D341Med (cell line): ENCODE data around the gene DPY19L3.
"Not testable (repeated sequence)": the region's sequence is repeated elsewhere in the genome, so short reads cannot be mapped to it uniquely, and the experiment has no call there.

Experiments
- DNase-seq: peaks from one replicate; pipeline ENCODE4 v3.0.0; 2012; ENCODE audit warnings: low spot score

The DPY19L3 gene

GRCh38 chr19:32396046-32396652 is 9.4 kb upstream of the DPY19L3 start:
- no peak for DNase-seq

DNA sequence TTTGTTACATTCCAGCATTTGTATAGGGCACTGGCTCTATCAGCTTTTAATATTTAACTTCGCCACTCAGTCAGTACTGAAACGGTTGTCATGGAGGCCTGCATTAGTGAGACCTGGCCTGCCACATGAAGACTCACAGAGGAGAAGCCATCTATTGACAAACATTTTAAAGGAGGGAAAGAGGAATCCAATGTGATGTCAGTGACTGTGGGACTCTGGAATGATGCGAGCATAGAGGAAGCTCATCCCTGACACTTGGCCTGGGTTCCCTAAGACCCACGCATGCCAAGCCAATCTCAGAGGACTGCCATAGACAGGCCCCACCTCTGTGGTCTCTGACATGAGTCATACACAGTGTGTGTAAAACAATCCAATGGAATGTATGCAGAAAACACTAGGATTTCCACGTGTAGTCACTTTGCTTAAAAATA is 7.9 kb upstream of the DPY19L3 start:
- no peak for DNase-seq

GRCh38 chr19:32401992-32402391 is 3.6 kb upstream of the DPY19L3 start:
- DNase-seq, result no peak

DNA sequence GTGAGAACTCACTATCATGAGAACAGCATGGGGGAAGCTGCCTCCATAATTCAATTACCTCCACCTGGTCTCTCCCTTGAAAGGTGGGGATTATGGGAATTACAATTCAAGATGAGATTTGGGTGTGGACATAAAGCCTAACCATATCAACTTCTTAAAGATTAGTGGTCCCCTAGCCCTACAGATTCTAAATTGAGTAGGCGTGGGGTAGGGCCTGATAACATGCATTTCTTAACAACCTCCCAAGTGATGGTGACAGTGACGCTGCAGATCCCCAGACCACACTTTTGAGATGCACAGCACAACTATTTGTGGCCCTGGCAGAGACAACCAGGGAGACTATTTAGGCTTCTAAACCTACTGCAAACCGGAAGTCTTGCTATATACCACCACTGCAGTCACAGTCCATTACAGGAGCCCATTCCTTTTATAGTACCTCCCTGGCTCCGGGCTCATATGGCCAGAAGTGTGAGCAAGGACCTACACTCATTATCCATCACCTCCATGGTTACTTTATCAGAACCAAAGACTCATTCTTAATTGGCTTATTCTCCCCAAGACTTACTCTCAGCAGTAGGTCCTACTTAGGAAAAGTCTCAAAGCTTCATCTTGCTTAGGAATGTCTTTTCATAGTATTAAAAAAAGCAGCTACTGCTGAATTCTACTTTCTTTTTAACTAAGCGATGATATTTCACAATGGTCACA is 2.1 kb upstream of the DPY19L3 start:
- no peak for DNase-seq

GRCh38 chr19:32404213-32404932 is 1.2 kb upstream of the DPY19L3 start:
- no peak for DNase-seq

- no peak for DNase-seq
Observed at GRCh38 chr19:32404933-32405430, 588 bp upstream of the DPY19L3 start.

DNA sequence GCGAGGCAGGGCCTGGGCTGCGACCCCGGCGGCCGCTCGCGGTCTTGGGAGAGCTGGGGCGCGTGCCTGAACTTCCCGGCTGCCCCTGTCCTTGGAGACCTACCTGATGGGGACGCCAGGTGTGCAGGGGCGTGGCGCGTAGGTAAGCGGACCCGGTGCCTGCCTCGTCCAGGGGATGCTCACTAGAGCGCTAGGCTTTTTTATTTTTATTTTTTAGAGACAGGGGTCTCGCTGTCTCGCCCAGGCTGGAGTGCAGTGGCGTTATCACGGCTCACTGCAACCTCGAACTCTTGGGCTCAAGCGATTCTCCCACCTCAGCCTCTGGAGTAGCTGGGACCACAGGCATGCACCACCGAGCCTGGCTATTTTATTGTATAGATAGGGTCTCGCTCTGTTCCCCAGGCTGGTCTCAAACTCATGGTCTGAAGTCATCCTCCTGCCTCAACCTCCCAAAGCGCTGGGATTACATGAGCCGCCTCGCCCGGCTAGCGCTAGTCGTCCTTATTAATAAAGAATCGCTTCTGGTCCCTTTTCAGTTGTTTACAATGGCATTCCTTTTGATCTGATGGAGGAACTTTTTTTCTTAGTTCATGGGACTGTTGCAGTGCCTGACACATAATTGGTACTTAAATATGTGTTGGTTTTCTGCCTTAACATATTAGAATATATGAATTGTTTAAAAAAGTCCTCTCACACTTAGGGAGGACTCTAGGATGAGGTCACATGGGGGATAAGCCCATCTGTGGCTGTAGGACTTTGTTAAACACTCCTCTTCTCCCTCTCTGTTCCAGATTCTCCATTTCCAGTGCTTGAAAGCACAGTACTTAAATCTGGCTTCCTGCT is 812 bp downstream of the DPY19L3 start:
- no peak for DNase-seq

- no peak for DNase-seq
Observed at GRCh38 chr19:32407004-32407992, 1.7 kb downstream of the DPY19L3 start.

DNA sequence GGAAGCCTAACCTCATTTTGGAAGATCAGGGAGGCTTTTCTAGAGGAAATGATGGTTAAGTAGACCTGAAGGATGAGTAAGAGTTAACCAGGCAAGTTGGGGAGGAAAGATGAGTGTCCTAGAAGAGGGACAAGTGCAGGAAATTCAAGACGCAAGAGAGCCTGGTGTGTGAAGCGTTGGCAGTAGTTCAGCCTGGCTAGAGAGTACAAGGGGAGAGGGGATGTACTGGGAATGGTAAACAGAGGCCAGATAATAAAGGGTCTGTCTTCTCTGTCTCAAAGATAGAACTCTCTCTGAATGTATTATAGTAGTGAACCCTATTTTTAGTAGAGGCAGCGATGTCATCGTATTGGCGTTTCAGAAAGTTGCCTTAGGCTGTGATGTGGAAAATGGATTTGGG is 9.7 kb downstream of the DPY19L3 start:
- no peak for DNase-seq

DNA sequence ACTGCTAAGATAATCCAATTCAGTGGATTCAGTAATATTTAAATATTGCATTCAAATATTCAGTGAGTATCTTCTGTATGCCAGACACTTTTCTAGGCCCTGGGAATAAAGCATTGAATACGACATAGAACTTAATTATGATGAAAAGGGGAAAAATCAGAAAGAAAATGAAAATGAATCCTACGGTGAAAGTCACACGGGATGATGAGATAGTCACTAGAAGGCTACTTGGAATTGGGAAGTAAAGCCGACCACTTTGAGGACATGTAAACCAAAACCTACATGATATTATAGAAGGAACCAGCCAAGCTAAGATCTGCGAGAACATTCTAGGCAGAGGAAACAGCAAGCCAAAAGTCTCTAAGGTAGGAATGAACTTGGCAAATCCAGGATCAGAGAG is 10.1 kb downstream of the DPY19L3 start:
- DNase-seq, result no peak

GRCh38 chr19:32416749-32417456 is 11.3 kb downstream of the DPY19L3 start:
- DNase-seq, result no peak

DNA sequence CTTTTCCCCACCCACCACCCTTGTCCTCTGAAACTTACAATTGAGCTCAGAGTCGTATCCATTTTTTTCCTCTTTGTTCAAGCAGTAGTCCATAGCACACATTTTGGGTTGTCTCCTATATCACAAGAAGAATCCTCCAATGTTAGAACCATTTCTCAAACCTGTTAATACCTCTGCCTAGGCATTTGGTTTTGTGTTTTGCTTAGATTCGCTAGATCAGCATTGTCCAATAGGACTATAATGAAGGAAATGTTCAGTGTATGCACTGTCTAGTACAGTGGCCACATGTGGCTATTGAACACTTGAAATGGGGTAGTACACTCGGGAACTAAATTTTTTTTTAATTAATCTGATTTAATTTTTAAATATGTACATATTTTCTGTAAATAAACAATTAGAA is 12.6 kb downstream of the DPY19L3 start:
- DNase-seq, result no peak

DNA sequence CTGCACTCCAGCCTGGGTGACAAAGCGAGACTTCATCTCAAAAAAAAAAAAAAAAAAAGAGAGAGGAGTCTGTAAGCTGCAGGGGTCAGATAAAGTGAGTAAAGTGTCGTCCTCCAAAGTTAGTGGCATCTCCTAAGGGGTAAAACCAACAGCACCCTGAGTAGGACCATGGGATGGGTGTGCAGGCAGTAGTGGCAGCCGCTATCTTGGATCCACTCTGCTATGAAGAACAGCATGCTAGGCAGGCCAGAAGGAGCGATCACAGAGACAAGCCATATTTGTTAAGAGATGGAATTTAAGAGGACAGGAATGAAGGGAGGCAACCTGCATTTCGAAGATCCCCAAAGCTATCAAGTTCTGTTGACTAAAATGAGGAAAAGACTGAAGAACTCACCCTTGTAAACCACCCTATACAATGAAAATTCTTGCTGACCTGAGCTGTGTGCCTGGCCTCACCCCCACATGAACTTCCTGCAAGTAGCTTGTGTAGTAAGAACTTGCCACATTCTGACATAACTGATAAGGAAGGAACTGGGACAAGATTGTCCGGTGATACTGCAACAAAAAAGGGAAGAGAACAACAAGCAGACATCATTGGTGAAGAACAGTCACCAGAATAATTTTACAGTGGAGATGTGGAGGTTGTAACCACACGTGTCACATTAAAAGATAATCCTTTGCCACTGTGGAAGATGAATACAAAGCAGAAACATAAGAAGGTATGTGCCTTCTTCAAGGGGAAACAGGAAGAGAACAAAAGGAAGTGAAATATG is 16.2 kb downstream of the DPY19L3 start:
- no peak for DNase-seq

DNA sequence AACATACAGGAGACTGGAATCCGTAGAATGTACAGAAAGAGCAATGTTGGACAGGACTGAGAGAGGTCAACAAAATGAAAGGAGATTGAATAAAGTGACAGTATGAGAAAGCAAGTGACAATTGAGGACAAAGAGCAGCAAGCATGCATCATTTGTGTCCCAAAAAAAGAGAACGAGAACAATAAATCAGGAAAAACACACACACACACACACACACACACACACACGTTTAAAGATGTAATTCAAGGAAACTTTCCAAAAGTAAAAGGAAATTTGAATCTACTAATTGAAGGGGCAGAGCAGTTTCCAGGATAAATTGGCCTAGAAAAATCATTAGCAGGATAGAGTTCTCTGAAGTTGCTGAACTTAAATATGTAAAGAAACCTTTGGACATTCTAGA is 16.9 kb downstream of the DPY19L3 start:
- DNase-seq, result no peak

DNA sequence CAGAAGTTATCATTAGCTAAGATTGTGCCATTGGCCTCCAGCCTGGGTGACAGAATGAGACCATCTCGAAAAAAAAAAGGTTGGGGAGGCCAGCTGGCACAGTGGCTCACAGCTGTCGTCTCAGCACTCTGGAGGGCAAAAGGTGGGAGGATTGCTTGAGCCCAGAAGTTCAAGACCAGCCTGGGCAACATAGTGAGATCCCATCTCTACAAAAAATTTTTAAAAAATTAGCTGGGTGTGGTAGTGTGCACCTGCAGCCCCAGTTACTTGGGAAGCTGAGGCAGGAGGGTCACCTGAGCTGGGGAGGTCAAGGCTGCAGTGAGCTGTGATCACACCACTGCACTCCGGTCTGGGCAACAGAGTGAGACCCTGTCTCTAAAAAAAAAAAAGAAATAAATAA is 18.4 kb downstream of the DPY19L3 start:
- not testable (repeated sequence) for DNase-seq

- no peak for DNase-seq
Observed at GRCh38 chr19:32427536-32427935, 22.0 kb downstream of the DPY19L3 start.

- DNase-seq, result no peak
Observed at GRCh38 chr19:32436692-32437091, 31.1 kb downstream of the DPY19L3 start.

DNA sequence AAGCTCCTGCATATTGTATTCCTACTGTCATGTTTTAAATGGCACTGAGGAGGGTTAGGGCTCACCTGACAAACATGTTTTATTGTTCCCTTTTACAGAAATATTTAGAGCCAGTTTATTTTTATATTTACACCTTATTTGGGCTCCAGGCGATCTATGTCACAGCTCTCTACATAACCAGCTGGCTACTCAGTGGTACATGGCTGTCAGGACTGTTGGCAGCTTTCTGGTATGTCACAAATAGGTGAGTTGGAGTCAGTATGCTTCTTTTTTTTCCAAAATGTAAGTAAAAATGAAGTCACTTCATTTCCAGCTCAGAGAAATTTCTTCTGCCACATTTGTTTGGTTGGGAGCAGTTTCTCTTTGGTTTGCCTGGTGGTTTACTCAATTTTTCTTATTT is 31.5 kb downstream of the DPY19L3 start:
- DNase-seq, result no peak

DNA sequence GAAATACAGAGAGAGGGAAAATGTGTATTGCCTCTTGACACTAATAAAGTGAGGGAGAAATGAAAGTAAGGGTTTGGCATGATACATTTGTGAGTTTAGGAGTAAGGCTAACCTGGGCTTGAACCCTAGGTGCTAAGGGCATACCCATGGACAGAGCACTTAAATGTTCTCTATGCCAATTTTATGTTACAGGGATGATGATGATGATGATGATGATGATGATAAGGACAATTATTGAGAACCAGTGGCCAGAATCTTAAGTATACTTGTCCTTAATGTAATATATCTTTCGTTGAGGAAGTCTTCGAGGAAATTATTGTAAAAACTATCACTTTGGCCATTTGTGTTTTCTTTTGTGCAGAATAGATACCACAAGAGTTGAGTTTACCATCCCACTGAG is 33.2 kb downstream of the DPY19L3 start:
- no peak for DNase-seq

DNA sequence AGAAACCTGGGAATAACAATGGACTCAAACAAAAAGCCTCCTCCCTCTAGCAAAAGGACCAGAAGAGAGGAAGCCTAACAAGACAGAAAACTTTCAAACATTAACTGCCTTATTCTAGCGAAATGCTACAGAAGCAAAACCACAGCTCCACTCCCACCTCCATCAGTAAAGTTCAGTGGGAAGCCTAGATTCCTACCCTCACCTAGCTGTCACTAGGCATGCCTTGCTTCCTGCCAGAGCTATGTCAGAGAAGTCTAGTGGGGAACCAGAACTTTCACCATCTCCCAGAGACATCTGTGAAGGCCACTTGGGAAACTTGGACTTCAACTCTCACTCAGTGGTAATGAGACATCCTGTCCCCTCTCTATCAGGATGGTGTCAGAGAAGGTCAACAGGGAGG is 37.1 kb downstream of the DPY19L3 start:
- no peak for DNase-seq
